ENCODE results near the gene RYR2.

DNA sequence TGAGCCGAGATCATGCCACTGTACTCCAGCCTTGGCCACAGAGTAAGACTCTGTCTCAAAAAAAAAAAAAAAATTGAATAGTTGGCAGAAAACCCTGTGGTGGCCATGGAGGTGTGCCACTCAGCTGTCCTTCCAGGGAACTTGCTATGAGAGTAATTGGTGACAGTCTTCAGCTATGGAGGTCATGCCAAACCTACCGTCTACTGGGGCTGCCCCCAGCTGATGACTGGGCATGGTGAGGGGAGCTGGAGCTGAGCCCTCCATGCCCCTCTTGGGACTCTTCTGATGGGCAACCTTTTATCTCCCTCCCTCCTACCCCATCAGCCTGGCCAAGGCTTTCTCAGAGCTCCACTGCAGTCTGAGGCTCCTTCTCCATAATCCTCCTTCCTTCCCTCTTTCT lies 84.2 kb downstream of the RYR2 start:
- TF ChIP-seq POLR2A (IDR thresholded peaks at IDR 0.05) (no peak), EP300 (IDR thresholded peaks at IDR 0.05) (no peak), POLR2AphosphoS5 (IDR thresholded peaks at IDR 0.05) (no peak)
- TF ChIP-seq, protein P1, sequence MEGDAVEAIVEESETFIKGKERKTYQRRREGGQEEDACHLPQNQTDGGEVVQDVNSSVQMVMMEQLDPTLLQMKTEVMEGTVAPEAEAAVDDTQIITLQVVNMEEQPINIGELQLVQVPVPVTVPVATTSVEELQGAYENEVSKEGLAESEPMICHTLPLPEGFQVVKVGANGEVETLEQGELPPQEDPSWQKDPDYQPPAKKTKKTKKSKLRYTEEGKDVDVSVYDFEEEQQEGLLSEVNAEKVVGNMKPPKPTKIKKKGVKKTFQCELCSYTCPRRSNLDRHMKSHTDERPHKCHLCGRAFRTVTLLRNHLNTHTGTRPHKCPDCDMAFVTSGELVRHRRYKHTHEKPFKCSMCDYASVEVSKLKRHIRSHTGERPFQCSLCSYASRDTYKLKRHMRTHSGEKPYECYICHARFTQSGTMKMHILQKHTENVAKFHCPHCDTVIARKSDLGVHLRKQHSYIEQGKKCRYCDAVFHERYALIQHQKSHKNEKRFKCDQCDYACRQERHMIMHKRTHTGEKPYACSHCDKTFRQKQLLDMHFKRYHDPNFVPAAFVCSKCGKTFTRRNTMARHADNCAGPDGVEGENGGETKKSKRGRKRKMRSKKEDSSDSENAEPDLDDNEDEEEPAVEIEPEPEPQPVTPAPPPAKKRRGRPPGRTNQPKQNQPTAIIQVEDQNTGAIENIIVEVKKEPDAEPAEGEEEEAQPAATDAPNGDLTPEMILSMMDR (IDR thresholded peaks at IDR 0.05), result no peak
